Cerebellar cortex (tissue), 1 donor: ENCODE measurements around the gene UGT2B7.
"Not testable (repeated sequence)": the region's sequence is repeated elsewhere in the genome, so short reads cannot be mapped to it uniquely, and the experiment has no call there.

ENCODE experiments used
- DNase-seq: peaks from one replicate; pipeline ENCODE4 v3.0.0-alpha.2; 2015; ENCODE audit warnings: low spot score

Gene UGT2B7

GRCh38 chr4:69088473-69088872 lies 7.8 kb upstream of the UGT2B7 start:
- no peak for DNase-seq

- no peak for DNase-seq
Measured at GRCh38 chr4:69089388-69089787, 6.9 kb upstream of the UGT2B7 start.

- DNase-seq: no peak
Measured at GRCh38 chr4:69092190-69092589, 4.1 kb upstream of the UGT2B7 start.

GRCh38 chr4:69092980-69093568 lies 3.2 kb upstream of the UGT2B7 start:
- no peak for DNase-seq

- DNase-seq: no peak
Measured at GRCh38 chr4:69093681-69094080, 2.6 kb upstream of the UGT2B7 start.

GRCh38 chr4:69095301-69095731 lies 958 bp upstream of the UGT2B7 start:
- no peak for DNase-seq

GRCh38 chr4:69096810-69097209 lies 536 bp downstream of the UGT2B7 start:
- DNase-seq: no peak

- no peak for DNase-seq
Measured at GRCh38 chr4:69098470-69098869, 2.2 kb downstream of the UGT2B7 start.

GRCh38 chr4:69099910-69100309 lies 3.6 kb downstream of the UGT2B7 start:
- DNase-seq: no peak

GRCh38 chr4:69102668-69103067 lies 6.4 kb downstream of the UGT2B7 start:
- not testable (repeated sequence) for DNase-seq

GRCh38 chr4:69104719-69105275 lies 8.5 kb downstream of the UGT2B7 start:
- DNase-seq: no peak

- DNase-seq: not testable (repeated sequence)
Measured at GRCh38 chr4:69115151-69115850, 19.0 kb downstream of the UGT2B7 start.

- no peak for DNase-seq
Measured at GRCh38 chr4:69115851-69116213, 19.6 kb downstream of the UGT2B7 start.

- no peak for DNase-seq
Measured at GRCh38 chr4:69116645-69117321, 20.5 kb downstream of the UGT2B7 start.

- DNase-seq: no peak
Measured at GRCh38 chr4:69120870-69121269, 24.6 kb downstream of the UGT2B7 start.

- no peak for DNase-seq
Measured at GRCh38 chr4:69122476-69122875, 26.2 kb downstream of the UGT2B7 start.

- DNase-seq: no peak
Measured at GRCh38 chr4:69124941-69125340, 28.7 kb downstream of the UGT2B7 start.

- no peak for DNase-seq
Measured at GRCh38 chr4:69126024-69126423, 29.8 kb downstream of the UGT2B7 start.

- no peak for DNase-seq
Measured at GRCh38 chr4:69133993-69134392, 37.7 kb downstream of the UGT2B7 start.

GRCh38 chr4:69134471-69134870 lies 38.2 kb downstream of the UGT2B7 start:
- DNase-seq: no peak

GRCh38 chr4:69141320-69141719 lies 45.0 kb downstream of the UGT2B7 start:
- DNase-seq: no peak

- no peak for DNase-seq
Measured at GRCh38 chr4:69147334-69147733, 51.1 kb downstream of the UGT2B7 start.

- no peak for DNase-seq
Measured at GRCh38 chr4:69154021-69154420, 57.7 kb downstream of the UGT2B7 start.
